Uterus (tissue), 4 donors: ENCODE measurements around the gene CRYBG2. TPM values are rescaled to one million over a fixed set of nuclear protein-coding genes. Genes with fewer than 3 reads are reported as not detected.
"Not testable (repeated sequence)": the region's sequence is repeated elsewhere in the genome, so short reads cannot be mapped to it uniquely, and the experiment has no call there.

ENCODE experiments used
- DNase-seq, 2 donors: peaks; one replicate each; pipeline ENCODE4 v3.0.0-alpha.2; 2019 to 2020
- H3K27ac ChIP-seq, 2 donors: fragments of 200-600 bp; sonication (generic); 1 replicate in 1 of 2; 2 replicates in 1 of 2; pipeline ENCODE4 v1.5.1; 2016 to 2018
- H3K27me3 ChIP-seq, 2 donors: fragments of 200-600 bp; sonication (generic); one replicate each; pipeline ENCODE4 v1.5.1; 2018 to 2019; ENCODE audit warnings: control low read depth in 1 of 2
- H3K36me3 ChIP-seq, 2 donors: fragments of 200-600 bp; sonication (generic); one replicate each; pipeline ENCODE4 v1.5.1; 2019; ENCODE audit warnings: control low read depth in 1 of 2
- H3K4me1 ChIP-seq, 2 donors: fragments of 200-600 bp; sonication (generic); one replicate each; pipeline ENCODE4 v1.5.1; 2018 to 2019; ENCODE audit warnings: control low read depth in 1 of 2
- H3K4me3 ChIP-seq, 2 donors: fragments of 200-600 bp; sonication (generic); 1 replicate in 1 of 2; 2 replicates in 1 of 2; pipeline ENCODE4 v1.5.1; 2018 to 2019; ENCODE audit warnings: mild to moderate bottlenecking in 1 of 2
- H3K9me3 ChIP-seq, 2 donors: fragments of 200-600 bp; sonication (generic); one replicate each; pipeline ENCODE4 v1.5.1; 2019; ENCODE audit warnings: control low read depth in 1 of 2
- POLR2A ChIP-seq, 2 donors: fragments of 450-650 bp; IDR thresholded peaks; one replicate each; pipeline ENCODE4 v1.6.1; 2016; ENCODE audit warnings: antibody characterized with exemption in 2 of 2, mild to moderate bottlenecking in 1 of 2, moderate library complexity in 1 of 2
- intact Hi-C: fragments of 100-400 bp; cut with DNase I; formaldehyde crosslinking; loops from one replicate; pipeline ENCODE4 v1.15.1; 2023; ENCODE audit warnings: low total_unique reads
- total RNA-seq, 4 donors: library from RNA; depleted of rRNA in 3 of 4; stranded (reverse); fragments of >200 nt in 3 of 4; gene quantifications; one replicate each; pipeline versions ENCODE4 v1.1.0 to v1.2.4, GENCODE V29; 2014 to 2023
- TF ChIP-seq, protein P1 (sequence below), 4 experiments: fragments of 200-600 bp in 2 of 4; fragments of 450-650 bp in 2 of 4; sonication (generic) in 2 of 4; IDR thresholded peaks; one replicate each; pipeline ENCODE4 v1.5.1; 2016 to 2019; ENCODE audit warnings: antibody characterized with exemption in 4 of 4, mild to moderate bottlenecking in 2 of 4, moderate library complexity in 1 of 4
- donor health status: DM: yes; HTN: yes; CAD: no.

Gene CRYBG2
- total RNA-seq, 4 donors from 2014 or later: 3.0 TPM; not detected in 3

DNA sequence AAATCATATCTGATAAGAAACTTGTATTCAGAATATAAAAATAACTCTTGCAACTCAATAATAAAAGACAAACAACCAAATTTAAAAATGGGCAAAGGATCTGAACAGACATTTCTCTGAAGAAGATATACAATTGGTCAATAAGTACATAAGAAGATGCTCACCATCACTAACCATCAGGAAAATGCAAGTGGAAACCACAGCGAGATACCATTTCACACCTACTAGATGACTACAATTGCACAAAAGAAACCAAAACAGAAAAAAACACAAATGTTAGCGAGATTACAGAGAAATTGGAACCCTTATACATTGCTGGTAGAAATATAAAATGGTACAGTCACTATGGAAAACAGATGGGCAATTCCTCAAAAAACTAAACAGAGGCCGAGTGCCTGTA, 30.1 kb upstream of the CRYBG2 start:
- TF ChIP-seq POLR2A (IDR thresholded peaks at IDR 0.05): no peak
- TF ChIP-seq, protein P1, sequence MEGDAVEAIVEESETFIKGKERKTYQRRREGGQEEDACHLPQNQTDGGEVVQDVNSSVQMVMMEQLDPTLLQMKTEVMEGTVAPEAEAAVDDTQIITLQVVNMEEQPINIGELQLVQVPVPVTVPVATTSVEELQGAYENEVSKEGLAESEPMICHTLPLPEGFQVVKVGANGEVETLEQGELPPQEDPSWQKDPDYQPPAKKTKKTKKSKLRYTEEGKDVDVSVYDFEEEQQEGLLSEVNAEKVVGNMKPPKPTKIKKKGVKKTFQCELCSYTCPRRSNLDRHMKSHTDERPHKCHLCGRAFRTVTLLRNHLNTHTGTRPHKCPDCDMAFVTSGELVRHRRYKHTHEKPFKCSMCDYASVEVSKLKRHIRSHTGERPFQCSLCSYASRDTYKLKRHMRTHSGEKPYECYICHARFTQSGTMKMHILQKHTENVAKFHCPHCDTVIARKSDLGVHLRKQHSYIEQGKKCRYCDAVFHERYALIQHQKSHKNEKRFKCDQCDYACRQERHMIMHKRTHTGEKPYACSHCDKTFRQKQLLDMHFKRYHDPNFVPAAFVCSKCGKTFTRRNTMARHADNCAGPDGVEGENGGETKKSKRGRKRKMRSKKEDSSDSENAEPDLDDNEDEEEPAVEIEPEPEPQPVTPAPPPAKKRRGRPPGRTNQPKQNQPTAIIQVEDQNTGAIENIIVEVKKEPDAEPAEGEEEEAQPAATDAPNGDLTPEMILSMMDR (IDR thresholded peaks at IDR 0.05): no peak
- Histone ChIP-seq H3K27ac (no peak overlapping the region), H3K4me3 (no peak overlapping the region), H3K4me1 (no peaks in the 10 kb centered on the region), H3K27me3 (no peaks in the 10 kb centered on the region), H3K36me3 (no peaks in the 10 kb centered on the region), H3K9me3 (no peaks in the 10 kb centered on the region)
- intact Hi-C loops: no loop called here
- DNase-seq: no peak

DNA sequence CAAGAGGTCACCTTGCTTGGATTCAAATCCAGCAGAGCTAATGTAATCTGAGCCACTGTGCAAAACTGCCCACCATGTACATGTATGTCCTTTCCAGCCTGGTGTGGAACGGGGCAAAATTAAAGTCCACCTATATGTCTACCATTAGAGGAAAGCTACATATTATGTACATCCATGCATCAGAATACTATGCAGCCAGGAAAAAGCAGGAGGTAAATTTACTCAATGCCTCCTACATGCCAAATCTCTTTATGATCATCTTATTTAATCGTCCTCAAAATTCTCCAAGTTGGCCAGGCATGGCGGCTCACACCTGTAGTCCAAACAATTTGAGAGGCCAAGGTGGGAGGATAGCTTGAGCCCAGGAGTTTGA, 24.9 kb upstream of the CRYBG2 start:
- Histone ChIP-seq H3K4me3 (no peak overlapping the region), H3K4me1 (no peaks in the 10 kb centered on the region), H3K9me3 (no peaks in the 10 kb centered on the region), H3K36me3 (no peaks in the 10 kb centered on the region), H3K27me3 (no peaks in the 10 kb centered on the region), H3K27ac (no peak overlapping the region)
- DNase-seq: no peak
- TF ChIP-seq POLR2A (IDR thresholded peaks at IDR 0.05): no peak
- TF ChIP-seq, protein P1 (IDR thresholded peaks at IDR 0.05): no peak
- intact Hi-C loops: no loop called here

DNA sequence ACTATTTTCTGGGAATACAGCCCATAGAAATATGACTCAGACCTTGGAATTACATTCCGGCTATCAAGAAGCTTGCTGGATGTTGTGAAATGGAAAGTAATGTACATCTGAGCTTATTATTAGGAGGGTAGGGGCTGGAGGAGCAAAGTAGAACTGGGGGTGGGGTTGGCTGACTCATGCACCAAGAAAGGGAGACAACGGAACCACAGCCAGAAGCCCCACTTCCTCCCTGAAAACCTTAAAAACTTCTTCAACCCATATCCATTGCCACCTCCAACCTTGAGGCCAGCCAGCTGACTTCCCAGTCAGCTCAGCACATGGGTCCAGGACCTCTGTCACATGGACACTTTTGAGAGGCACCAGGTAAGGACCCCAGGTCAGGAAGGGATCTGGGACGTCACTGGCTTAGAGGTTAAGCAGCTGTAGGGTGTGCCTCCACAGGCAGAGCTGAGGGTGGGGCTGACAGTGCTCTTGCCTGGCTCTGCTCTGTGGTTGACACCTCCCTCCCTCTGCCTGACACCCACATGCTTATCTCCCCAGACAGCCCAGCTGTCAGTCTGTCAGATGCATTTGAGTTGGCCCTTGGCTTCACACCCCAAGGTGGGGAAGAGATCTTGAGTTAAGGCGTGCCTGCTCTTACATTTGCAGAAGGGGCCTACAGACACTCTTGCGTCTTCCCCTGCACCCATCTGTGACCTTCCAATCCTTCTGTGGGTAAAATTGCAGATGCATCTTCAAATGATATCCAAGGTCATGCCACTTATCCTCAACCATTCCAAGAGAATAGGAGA, 24.4 kb upstream of the CRYBG2 start:
- intact Hi-C loops: no loop called here
- TF ChIP-seq, protein P1 (IDR thresholded peaks at IDR 0.05): no peak
- no peak for TF ChIP-seq POLR2A (IDR thresholded peaks at IDR 0.05)
- H3K4me3 ChIP-seq: no peak overlapping the region
- H3K27ac ChIP-seq: no peak overlapping the region
- DNase-seq: no peak
- H3K36me3 ChIP-seq: no peaks in the 10 kb centered on the region
- no peaks in the 10 kb centered on the region for H3K27me3 ChIP-seq
- H3K9me3 ChIP-seq: no peaks in the 10 kb centered on the region
- no peaks in the 10 kb centered on the region for H3K4me1 ChIP-seq

GRCh38 chr1:26376050-26376449, 22.1 kb upstream of the CRYBG2 start:
- Histone ChIP-seq H3K9me3 (no peaks in the 10 kb centered on the region), H3K27me3 (no peaks in the 10 kb centered on the region), H3K4me1 (no peaks in the 10 kb centered on the region), H3K36me3 (no peaks in the 10 kb centered on the region), H3K27ac (no peak overlapping the region), H3K4me3 (no peak overlapping the region)
- TF ChIP-seq, protein P1 (IDR thresholded peaks at IDR 0.05): no peak
- no peak for TF ChIP-seq POLR2A (IDR thresholded peaks at IDR 0.05)
- intact Hi-C loops: no loop called here
- no peak for DNase-seq

DNA sequence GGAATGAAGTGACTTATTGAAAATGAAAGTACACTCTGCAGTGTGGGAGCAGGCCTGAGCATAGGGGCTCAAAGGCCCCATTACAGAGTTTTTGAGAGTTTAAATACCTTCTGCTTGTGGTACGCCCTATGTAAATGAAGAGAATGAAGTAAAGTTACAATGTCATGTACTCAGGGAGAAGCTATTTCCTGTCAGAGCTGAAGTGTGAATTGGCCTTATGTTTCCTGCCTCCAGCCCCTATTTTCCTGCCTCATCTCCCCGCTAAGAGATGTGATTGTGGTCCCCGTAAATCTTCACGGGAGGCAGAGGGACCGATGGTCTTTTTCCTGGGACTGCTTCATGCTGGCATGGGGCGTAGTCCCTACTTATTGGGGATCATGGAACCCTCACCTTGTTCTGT, 21.2 kb upstream of the CRYBG2 start:
- intact Hi-C loops: no loop called here

GRCh38 chr1:26374361-26374760, 20.4 kb upstream of the CRYBG2 start:
- H3K36me3 ChIP-seq, H3K4me1 ChIP-seq, DNase-seq, H3K27ac ChIP-seq, H3K9me3 ChIP-seq, intact Hi-C loops, H3K4me3 ChIP-seq, H3K27me3 ChIP-seq: not testable (repeated sequence)

More for the DNA sequence above, 21.2 kb upstream of the CRYBG2 start:
- Histone ChIP-seq H3K4me1 (no peaks in the 10 kb centered on the region), H3K36me3 (no peaks in the 10 kb centered on the region), H3K27me3 (no peaks in the 10 kb centered on the region), H3K9me3 (no peaks in the 10 kb centered on the region), H3K4me3 (no peak overlapping the region), H3K27ac (no peak overlapping the region)
- no peak for DNase-seq
- TF ChIP-seq, protein P1 (IDR thresholded peaks at IDR 0.05): no peak
- no peak for TF ChIP-seq POLR2A (IDR thresholded peaks at IDR 0.05)
